CD4-positive, alpha-beta T cell treated with Interleukin-4 for 4 hours (primary cell): ENCODE measurements around the gene FCN2.

ENCODE experiments used
- DNase-seq: peaks from one replicate; pipeline ENCODE4 v3.0.0-alpha.2; 2020

The FCN2 gene

GRCh38 chr9:134889386-134890154 is 9.0 kb downstream of the FCN2 start:
- no peak for DNase-seq

- no peak for DNase-seq
Measured at GRCh38 chr9:134890155-134890495, 9.5 kb downstream of the FCN2 start.

- no peak for DNase-seq
Measured at GRCh38 chr9:134891053-134891452, 10.4 kb downstream of the FCN2 start.

GRCh38 chr9:134891713-134892112 is 11.1 kb downstream of the FCN2 start:
- no peak for DNase-seq

- DNase-seq = no peak
Measured at GRCh38 chr9:134892221-134892620, 11.6 kb downstream of the FCN2 start.

GRCh38 chr9:134892820-134893420 is 12.3 kb downstream of the FCN2 start:
- no peak for DNase-seq

- no peak for DNase-seq
Measured at GRCh38 chr9:134894136-134894860, 13.7 kb downstream of the FCN2 start.

GRCh38 chr9:134895097-134895496 is 14.5 kb downstream of the FCN2 start:
- DNase-seq = no peak

- no peak for DNase-seq
Measured at GRCh38 chr9:134895567-134895907, 14.9 kb downstream of the FCN2 start.

- DNase-seq = no peak
Measured at GRCh38 chr9:134895908-134896833, 15.6 kb downstream of the FCN2 start.

- DNase-seq = no peak
Measured at GRCh38 chr9:134896834-134897583, 16.4 kb downstream of the FCN2 start.

GRCh38 chr9:134897584-134898170 is 17.1 kb downstream of the FCN2 start:
- DNase-seq = no peak

GRCh38 chr9:134898319-134898718 is 17.7 kb downstream of the FCN2 start:
- DNase-seq = no peak

- DNase-seq = no peak
Measured at GRCh38 chr9:134899168-134899567, 18.6 kb downstream of the FCN2 start.

GRCh38 chr9:134899818-134900217 is 19.2 kb downstream of the FCN2 start:
- no peak for DNase-seq

GRCh38 chr9:134902936-134903335 is 22.3 kb downstream of the FCN2 start:
- no peak for DNase-seq

GRCh38 chr9:134908524-134909309 is 28.1 kb downstream of the FCN2 start:
- DNase-seq = no peak

GRCh38 chr9:134909511-134910481 is 29.2 kb downstream of the FCN2 start:
- no peak for DNase-seq

GRCh38 chr9:134912126-134912840 is 31.7 kb downstream of the FCN2 start:
- no peak for DNase-seq
